ENCODE results near the gene CRYBG1. TPM values are rescaled to one million over a fixed set of nuclear protein-coding genes. Genes with fewer than 3 reads are reported as not detected.

CRYBG1 gene
- total and polyA plus RNA-seq, 2 of the 13 experiments (the other 11 are each of a cell fraction or from before 2014, with no cell fraction given), result 10.1 to 21.9 TPM

DNA sequence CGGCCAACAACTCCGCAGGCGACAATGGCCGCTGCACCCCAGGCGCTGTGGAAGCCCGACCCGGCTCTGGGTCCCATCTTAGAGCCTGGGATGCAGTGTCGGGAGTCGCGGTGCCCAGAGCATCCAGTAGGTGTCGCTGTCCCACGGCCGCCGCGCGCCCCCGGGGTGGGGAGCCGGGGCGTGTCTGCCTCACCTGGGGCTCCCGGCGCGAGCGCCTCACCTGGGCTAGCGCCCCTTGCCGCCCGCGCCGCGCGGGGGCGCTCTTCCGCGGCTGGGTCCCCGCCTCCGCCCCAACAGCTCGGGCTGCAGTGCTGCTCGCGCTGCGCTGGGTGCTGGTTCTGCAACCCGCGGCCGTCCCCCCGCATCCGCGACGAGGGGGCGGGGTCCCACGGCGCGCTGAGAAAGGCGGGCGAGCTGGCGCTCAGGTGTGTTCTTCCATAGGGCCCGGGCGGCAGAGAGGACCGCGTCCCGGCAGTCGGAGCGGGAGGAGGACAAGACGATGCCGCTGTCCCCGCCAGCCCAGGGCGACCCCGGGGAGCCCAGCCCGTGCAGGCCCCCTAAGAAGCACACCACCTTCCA is at the start of gene CRYBG1 (continued):
- TF ChIP-seq, protein P1, sequence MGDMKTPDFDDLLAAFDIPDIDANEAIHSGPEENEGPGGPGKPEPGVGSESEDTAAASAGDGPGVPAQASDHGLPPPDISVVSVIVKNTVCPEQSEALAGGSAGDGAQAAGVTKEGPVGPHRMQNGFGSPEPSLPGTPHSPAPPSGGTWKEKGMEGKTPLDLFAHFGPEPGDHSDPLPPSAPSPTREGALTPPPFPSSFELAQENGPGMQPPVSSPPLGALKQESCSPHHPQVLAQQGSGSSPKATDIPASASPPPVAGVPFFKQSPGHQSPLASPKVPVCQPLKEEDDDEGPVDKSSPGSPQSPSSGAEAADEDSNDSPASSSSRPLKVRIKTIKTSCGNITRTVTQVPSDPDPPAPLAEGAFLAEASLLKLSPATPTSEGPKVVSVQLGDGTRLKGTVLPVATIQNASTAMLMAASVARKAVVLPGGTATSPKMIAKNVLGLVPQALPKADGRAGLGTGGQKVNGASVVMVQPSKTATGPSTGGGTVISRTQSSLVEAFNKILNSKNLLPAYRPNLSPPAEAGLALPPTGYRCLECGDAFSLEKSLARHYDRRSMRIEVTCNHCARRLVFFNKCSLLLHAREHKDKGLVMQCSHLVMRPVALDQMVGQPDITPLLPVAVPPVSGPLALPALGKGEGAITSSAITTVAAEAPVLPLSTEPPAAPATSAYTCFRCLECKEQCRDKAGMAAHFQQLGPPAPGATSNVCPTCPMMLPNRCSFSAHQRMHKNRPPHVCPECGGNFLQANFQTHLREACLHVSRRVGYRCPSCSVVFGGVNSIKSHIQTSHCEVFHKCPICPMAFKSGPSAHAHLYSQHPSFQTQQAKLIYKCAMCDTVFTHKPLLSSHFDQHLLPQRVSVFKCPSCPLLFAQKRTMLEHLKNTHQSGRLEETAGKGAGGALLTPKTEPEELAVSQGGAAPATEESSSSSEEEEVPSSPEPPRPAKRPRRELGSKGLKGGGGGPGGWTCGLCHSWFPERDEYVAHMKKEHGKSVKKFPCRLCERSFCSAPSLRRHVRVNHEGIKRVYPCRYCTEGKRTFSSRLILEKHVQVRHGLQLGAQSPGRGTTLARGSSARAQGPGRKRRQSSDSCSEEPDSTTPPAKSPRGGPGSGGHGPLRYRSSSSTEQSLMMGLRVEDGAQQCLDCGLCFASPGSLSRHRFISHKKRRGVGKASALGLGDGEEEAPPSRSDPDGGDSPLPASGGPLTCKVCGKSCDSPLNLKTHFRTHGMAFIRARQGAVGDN (CRISPR knock-in tag; IDR thresholded peaks at IDR 0.05), result peak; percentile 45
- TF ChIP-seq REXO4 (CRISPR knock-in tag; IDR thresholded peaks at IDR 0.05; ENCODE audit: borderline replicate concordance) (no peak), ZNF598 (CRISPR knock-in tag; IDR thresholded peaks at IDR 0.05; ENCODE audit: borderline replicate concordance) (no peak), ZSCAN9 (CRISPR knock-in tag; IDR thresholded peaks at IDR 0.05; ENCODE audit: borderline replicate concordance) (no peak), THYN1 (CRISPR knock-in tag; IDR thresholded peaks at IDR 0.05; ENCODE audit: borderline replicate concordance, low read depth) (no peak), TBX2 (CRISPR knock-in tag; IDR thresholded peaks at IDR 0.05; ENCODE audit: borderline replicate concordance) (0 out of 2 replicates have a peak, but pooled peaks have one; percentile 34), ZBTB7B (CRISPR knock-in tag; IDR thresholded peaks at IDR 0.05) (0 out of 2 replicates have a peak, but pooled peaks have one; percentile 53), RAD21 (CRISPR knock-in tag; IDR thresholded peaks at IDR 0.05) (peak; percentile 62), ZNF773 (CRISPR knock-in tag; IDR thresholded peaks at IDR 0.05; ENCODE audit: borderline replicate concordance) (no peak), MED8 (CRISPR knock-in tag; IDR thresholded peaks at IDR 0.05; ENCODE audit: insufficient replicate concordance) (no peak), ZNF614 (CRISPR knock-in tag; IDR thresholded peaks at IDR 0.05; ENCODE audit: borderline replicate concordance) (no peak), ZNF501 (CRISPR knock-in tag; IDR thresholded peaks at IDR 0.05) (peak; percentile 24; the same call in 1 of the 2 replicates), ZNF451 (CRISPR knock-in tag; IDR thresholded peaks at IDR 0.05) (0 out of 2 replicates have a peak, but pooled peaks have one; percentile 29)
- TF ChIP-seq, protein P2, sequence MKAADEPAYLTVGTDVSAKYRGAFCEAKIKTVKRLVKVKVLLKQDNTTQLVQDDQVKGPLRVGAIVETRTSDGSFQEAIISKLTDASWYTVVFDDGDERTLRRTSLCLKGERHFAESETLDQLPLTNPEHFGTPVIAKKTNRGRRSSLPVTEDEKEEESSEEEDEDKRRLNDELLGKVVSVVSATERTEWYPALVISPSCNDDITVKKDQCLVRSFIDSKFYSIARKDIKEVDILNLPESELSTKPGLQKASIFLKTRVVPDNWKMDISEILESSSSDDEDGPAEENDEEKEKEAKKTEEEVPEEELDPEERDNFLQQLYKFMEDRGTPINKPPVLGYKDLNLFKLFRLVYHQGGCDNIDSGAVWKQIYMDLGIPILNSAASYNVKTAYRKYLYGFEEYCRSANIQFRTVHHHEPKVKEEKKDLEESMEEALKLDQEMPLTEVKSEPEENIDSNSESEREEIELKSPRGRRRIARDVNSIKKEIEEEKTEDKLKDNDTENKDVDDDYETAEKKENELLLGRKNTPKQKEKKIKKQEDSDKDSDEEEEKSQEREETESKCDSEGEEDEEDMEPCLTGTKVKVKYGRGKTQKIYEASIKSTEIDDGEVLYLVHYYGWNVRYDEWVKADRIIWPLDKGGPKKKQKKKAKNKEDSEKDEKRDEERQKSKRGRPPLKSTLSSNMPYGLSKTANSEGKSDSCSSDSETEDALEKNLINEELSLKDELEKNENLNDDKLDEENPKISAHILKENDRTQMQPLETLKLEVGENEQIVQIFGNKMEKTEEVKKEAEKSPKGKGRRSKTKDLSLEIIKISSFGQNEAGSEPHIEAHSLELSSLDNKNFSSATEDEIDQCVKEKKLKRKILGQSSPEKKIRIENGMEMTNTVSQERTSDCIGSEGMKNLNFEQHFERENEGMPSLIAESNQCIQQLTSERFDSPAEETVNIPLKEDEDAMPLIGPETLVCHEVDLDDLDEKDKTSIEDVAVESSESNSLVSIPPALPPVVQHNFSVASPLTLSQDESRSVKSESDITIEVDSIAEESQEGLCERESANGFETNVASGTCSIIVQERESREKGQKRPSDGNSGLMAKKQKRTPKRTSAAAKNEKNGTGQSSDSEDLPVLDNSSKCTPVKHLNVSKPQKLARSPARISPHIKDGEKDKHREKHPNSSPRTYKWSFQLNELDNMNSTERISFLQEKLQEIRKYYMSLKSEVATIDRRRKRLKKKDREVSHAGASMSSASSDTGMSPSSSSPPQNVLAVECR (CRISPR knock-in tag; IDR thresholded peaks at IDR 0.05; ENCODE audit: borderline replicate concordance), result 0 out of 2 replicates have a peak, but pooled peaks have one; percentile 37
